Nasal cavity respiratory epithelium epithelial cell of viscerocranial mucosa (primary cell): Measurements from ENCODE around the gene CAMK1G. TPM values are rescaled to one million over a fixed set of nuclear protein-coding genes. Genes with fewer than 3 reads are reported as not detected.

Experiments used
- total RNA-seq: library from RNA; depleted of rRNA; stranded (reverse); fragments of >200 nt; gene quantifications from 2 replicates; pipeline ENCODE4 v1.2.3, GENCODE V29; 2014

Gene CAMK1G
- total RNA-seq, result not detected in 2 replicates

DNA sequence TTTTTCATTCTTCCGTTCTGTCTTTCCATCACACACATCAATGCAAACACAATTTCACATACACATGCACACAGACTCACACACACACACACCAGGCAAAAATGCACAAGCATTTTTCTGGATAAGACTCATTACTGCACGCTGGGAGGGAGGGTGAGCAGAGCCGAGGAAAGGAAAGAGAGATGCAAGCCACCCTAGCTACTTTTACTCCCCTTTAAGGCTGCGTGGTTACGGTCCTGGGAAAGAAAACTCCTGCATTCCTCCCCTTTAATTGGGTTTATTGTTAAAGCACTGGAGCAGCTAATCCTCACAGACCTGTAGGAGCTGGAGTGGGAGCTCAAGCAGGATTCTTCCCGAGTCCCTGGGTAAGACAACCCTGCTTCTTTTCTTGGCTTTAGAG lies at the start of gene CAMK1G:
Gene CAMK1G (plus strand): TSS at position 307 of the 400 bp plus-strand sequence. CDS start 11,270 bp downstream, outside the sequence.

DNA sequence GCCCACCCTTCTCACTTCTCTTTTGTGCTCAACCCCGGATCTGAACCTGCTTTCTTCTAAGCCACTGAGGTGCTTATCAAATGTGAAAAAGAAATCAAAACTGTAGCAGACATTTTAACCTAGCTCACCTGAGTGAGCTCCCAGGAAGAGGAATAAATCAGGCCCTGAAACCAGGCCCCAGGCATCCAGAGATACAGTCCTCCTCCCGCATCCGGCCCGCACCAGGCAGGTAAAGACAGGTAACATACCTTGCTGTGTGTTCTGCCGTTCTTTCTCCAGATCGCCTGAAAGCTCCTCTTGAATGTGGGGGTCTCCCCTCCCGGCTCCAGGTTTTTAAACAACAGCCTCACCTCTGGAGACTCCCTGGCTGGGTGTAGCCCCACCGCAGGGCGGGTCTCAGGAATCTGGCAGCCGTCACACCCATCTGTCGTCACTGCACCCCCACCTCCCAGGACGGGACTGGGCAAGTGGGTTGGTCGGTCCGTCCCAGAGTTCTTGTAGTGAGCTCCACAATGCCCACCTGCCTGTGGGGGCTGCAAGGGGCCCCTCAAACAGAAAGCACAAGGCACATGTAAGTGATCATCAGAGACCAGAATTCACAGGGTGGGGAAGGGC lies 68.7 kb downstream of the CAMK1G start, which contains the start of gene LAMB3:
Gene LAMB3 (minus strand): TSS at position 305 of the 615 bp plus-strand sequence. CDS start 1,481 bp downstream, outside the sequence.

Other genes starting within 250 kb of the CAMK1G start
- gene LAMB3, start 68.7 kb downstream of the CAMK1G start, total RNA-seq, result 1,456 and 1,978 TPM in 2 replicates
- 98.9 and 170 TPM in 2 replicates for gene G0S2, start 91.7 kb downstream of the CAMK1G start, total RNA-seq
- gene HSD11B1, start 121.1 kb downstream of the CAMK1G start, total RNA-seq, result 1.7 and 4.1 TPM in 2 replicates
- not detected in 2 replicates for gene TRAF3IP3, start 172.3 kb downstream of the CAMK1G start, total RNA-seq
- 13.0 and 14.7 TPM in 2 replicates for gene C1orf74, start 200.8 kb downstream of the CAMK1G start, total RNA-seq
- 270 and 460 TPM in 2 replicates for gene IRF6, start 222.4 kb downstream of the CAMK1G start, total RNA-seq
- gene UTP25, start 244.3 kb downstream of the CAMK1G start, total RNA-seq, result 6.2 and 15.2 TPM in 2 replicates